HEK293 (cell line): ENCODE measurements around the gene STX4.
"Not testable (repeated sequence)": the region's sequence is repeated elsewhere in the genome, so short reads cannot be mapped to it uniquely, and the experiment has no call there.

Experiments used
- CTCF ChIA-PET: fragments of 350-600 bp; formaldehyde crosslinking; extraction: SDS; loops from one replicate; lab custom pipeline; 2021; ENCODE audit warnings: antibody characterized with exemption; lab: Yijun Ruan, JAX
- POLR2A ChIA-PET: fragments of 300-600 bp; formaldehyde crosslinking; extraction: SDS; loops from one replicate; lab custom pipeline; 2020; ENCODE audit warnings: antibody characterized with exemption, inconsistent platforms; lab: Yijun Ruan, JAX
- H3K27ac ChIP-seq: fragments of 200-500 bp; sonication (Bioruptor generic); 2 replicates; pipeline ENCODE4 v1.5.1; 2014; ENCODE audit warnings: low read depth, low read length, control low read depth, inconsistent platforms; ENCODE audit errors: extremely low read depth
- H3K36me3 ChIP-seq, 2 experiments: fragments of 200-500 bp in 1 of 2; sonication (Bioruptor generic) in 1 of 2; 1 replicate in 1 of 2; 2 replicates in 1 of 2; pipeline ENCODE4 v1.5.1; 2014 to 2017; ENCODE audit warnings: inconsistent platforms in 2 of 2, low read length in 2 of 2; ENCODE audit not compliant: control insufficient read depth in 2 of 2, insufficient read depth in 1 of 2
- H3K4me1 ChIP-seq: fragments of 200-500 bp; sonication (Bioruptor generic); 2 replicates; pipeline ENCODE4 v1.5.1; 2014; ENCODE audit warnings: mild to moderate bottlenecking, low read length, inconsistent platforms; ENCODE audit not compliant: control insufficient read depth, insufficient read depth
- H3K4me3 ChIP-seq: 2 replicates; pipeline ENCODE4 v1.5.1; 2011; ENCODE audit warnings: low read depth, mild to moderate bottlenecking, control low read depth, low read length, moderate library complexity
- H3K9me3 ChIP-seq: fragments of 200-500 bp; sonication (Bioruptor generic); 2 replicates; pipeline ENCODE4 v1.5.1; 2014; ENCODE audit warnings: low read depth, low read length, inconsistent platforms; ENCODE audit not compliant: control insufficient read depth, insufficient read depth
- GLIS2 ChIP-seq: fragments of 450-650 bp; formaldehyde crosslinking; IDR thresholded peaks from 2 replicates; pipeline ENCODE4 v1.5.1; 2016; ENCODE audit warnings: missing biosample characterization, missing genetic modification characterization
- ZIC2 ChIP-seq: fragments of 450-650 bp; formaldehyde crosslinking; IDR thresholded peaks from 2 replicates; pipeline ENCODE4 v1.5.1; 2016; ENCODE audit warnings: missing biosample characterization, missing genetic modification characterization
- ZNF121 ChIP-seq: fragments of 450-650 bp; formaldehyde crosslinking; IDR thresholded peaks from 2 replicates; pipeline ENCODE4 v1.5.1; 2016; ENCODE audit warnings: missing biosample characterization, missing genetic modification characterization
- ZNF335 ChIP-seq: fragments of 450-650 bp; formaldehyde crosslinking; conservative IDR thresholded peaks from 2 replicates; pipeline ENCODE4 v1.5.1; 2016; ENCODE audit warnings: missing biosample characterization, missing genetic modification characterization
- ZNF792 ChIP-seq: fragments of 450-650 bp; formaldehyde crosslinking; IDR thresholded peaks from 2 replicates; pipeline ENCODE4 v1.5.1; 2016; ENCODE audit warnings: missing biosample characterization, missing genetic modification characterization
- TF ChIP-seq, protein P1 (sequence below): fragments of 450-650 bp; formaldehyde crosslinking; IDR thresholded peaks from 2 replicates; pipeline ENCODE4 v1.5.1; 2016; ENCODE audit warnings: missing biosample characterization, missing genetic modification characterization
- TF ChIP-seq, protein P2 (sequence below): fragments of 450-650 bp; IDR thresholded peaks from 2 replicates; pipeline ENCODE4 v1.5.1; 2018; ENCODE audit warnings: missing biosample characterization, missing genetic modification characterization
- TF ChIP-seq, protein P3 (sequence below): fragments of 450-650 bp; formaldehyde crosslinking; IDR thresholded peaks from 2 replicates; pipeline ENCODE4 v1.5.1; 2016; ENCODE audit warnings: missing biosample characterization, missing genetic modification characterization
- TF ChIP-seq, protein P4 (sequence below): fragments of 450-650 bp; formaldehyde crosslinking; IDR thresholded peaks from 2 replicates; pipeline ENCODE4 v1.5.1; 2016; ENCODE audit warnings: missing biosample characterization, missing genetic modification characterization

Gene STX4

GRCh38 chr16:31010585-31011325 lies 22.6 kb upstream of the STX4 start, which contains the start of gene STX1B:
Gene STX1B, minus strand, starts transcription at chr16:31010638. Its CDS starts 242 bp downstream, at chr16:31010396.
- no peak within 1 kb of the TSS for H3K27ac ChIP-seq
- ChIA-PET CTCF (interaction anchor here (0.7 kb wide), 1 partner anchor 11 kb away, joined by 4 read pairs; no protein-coding TSS in a partner anchor), POLR2A (interaction anchor here (0.6 kb wide), 1 partner anchor 424 kb away, joined by 3 read pairs; no protein-coding TSS in a partner anchor)
- H3K4me1 ChIP-seq, result no peaks in the 10 kb centered on the region
- no peak for TF ChIP-seq ZNF792 (tag by site-specific recombination)
- peak; percentile 38; the same call in 1 of the 2 replicates for TF ChIP-seq ZNF335 (tag by site-specific recombination)
- TF ChIP-seq, protein P1, sequence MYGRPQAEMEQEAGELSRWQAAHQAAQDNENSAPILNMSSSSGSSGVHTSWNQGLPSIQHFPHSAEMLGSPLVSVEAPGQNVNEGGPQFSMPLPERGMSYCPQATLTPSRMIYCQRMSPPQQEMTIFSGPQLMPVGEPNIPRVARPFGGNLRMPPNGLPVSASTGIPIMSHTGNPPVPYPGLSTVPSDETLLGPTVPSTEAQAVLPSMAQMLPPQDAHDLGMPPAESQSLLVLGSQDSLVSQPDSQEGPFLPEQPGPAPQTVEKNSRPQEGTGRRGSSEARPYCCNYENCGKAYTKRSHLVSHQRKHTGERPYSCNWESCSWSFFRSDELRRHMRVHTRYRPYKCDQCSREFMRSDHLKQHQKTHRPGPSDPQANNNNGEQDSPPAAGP, result 0 out of 2 replicates have a peak, but pooled peaks have one; percentile 24
- TF ChIP-seq GLIS2 (tag by site-specific recombination), result peak; percentile 34; the same call in 1 of the 2 replicates
- H3K36me3 ChIP-seq, result no peaks in the 10 kb centered on the region
- H3K4me3 ChIP-seq, result no peak within 1 kb of the TSS; the same call in 1 of the 2 replicates
- no peaks in the 10 kb centered on the region for H3K9me3 ChIP-seq

DNA sequence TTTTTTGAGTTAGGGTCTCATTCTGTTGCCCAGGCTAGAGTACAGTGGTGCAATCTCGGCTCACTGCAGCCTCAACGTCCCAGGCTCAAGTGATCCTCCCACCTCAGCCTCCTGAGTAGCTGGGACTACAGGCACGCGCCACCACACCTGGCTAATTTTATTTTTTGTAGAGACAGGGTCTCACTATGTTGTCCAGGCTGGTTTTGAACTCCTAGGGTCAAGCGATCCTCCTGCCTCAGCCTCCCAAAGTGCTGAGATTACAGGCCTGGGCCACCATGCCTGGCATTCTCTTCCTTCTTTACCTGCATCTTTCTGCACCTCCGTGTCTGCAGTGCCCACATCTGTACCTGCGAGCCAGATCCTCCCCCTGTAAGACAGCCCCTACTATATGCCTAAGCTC lies 21.5 kb upstream of the STX4 start:
- not testable (repeated sequence) for H3K27ac ChIP-seq, H3K36me3 ChIP-seq, H3K4me1 ChIP-seq, H3K4me3 ChIP-seq
- CTCF ChIA-PET, result interaction anchor here (1.0 kb wide), 1 partner anchor 14 kb away, joined by 5 read pairs; no protein-coding TSS in a partner anchor
- peak; percentile 81 for TF ChIP-seq ZNF121 (tag by site-specific recombination)
- TF ChIP-seq, all 188 proteins: peak for 1; not testable (repeated sequence) for 187
- POLR2A ChIA-PET, H3K9me3 ChIP-seq: not testable (repeated sequence)

GRCh38 chr16:31013292-31013691 lies 20.1 kb upstream of the STX4 start:
- not testable (repeated sequence) for H3K27ac ChIP-seq, H3K9me3 ChIP-seq, H3K4me3 ChIP-seq, H3K4me1 ChIP-seq, H3K36me3 ChIP-seq
- POLR2A ChIA-PET, result interaction anchor here (0.9 kb wide), 1 partner anchor 9 kb away, joined by 3 read pairs; no protein-coding TSS in a partner anchor
- CTCF ChIA-PET, result interaction anchor here (0.6 kb wide), 1 partner anchor 91 kb away, joined by 3 read pairs; no protein-coding TSS in a partner anchor
- TF ChIP-seq, protein P2, sequence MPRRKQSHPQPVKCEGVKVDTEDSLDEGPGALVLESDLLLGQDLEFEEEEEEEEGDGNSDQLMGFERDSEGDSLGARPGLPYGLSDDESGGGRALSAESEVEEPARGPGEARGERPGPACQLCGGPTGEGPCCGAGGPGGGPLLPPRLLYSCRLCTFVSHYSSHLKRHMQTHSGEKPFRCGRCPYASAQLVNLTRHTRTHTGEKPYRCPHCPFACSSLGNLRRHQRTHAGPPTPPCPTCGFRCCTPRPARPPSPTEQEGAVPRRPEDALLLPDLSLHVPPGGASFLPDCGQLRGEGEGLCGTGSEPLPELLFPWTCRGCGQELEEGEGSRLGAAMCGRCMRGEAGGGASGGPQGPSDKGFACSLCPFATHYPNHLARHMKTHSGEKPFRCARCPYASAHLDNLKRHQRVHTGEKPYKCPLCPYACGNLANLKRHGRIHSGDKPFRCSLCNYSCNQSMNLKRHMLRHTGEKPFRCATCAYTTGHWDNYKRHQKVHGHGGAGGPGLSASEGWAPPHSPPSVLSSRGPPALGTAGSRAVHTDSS (tag by site-specific recombination), result peak; percentile 90
- TF ChIP-seq, all 188 proteins: peak for 1; not testable (repeated sequence) for 187

- no peaks in the 10 kb centered on the region for H3K9me3 ChIP-seq
- no peaks in the 10 kb centered on the region for H3K36me3 ChIP-seq
- H3K4me3 ChIP-seq, result no peak overlapping the region
- ChIA-PET POLR2A (interaction anchor here (1.0 kb wide), 1 partner anchor 40 kb away, joined by 3 read pairs; no protein-coding TSS in a partner anchor), CTCF (interaction anchor here (0.6 to 1.4 kb wide), 8 partner anchors 10 to 286 kb away, joined by 3 to 6 read pairs (median 4); no protein-coding TSS in a partner anchor)
- H3K4me1 ChIP-seq, result no peaks in the 10 kb centered on the region
- no peak for TF ChIP-seq ZIC2
- TF ChIP-seq, protein P3, sequence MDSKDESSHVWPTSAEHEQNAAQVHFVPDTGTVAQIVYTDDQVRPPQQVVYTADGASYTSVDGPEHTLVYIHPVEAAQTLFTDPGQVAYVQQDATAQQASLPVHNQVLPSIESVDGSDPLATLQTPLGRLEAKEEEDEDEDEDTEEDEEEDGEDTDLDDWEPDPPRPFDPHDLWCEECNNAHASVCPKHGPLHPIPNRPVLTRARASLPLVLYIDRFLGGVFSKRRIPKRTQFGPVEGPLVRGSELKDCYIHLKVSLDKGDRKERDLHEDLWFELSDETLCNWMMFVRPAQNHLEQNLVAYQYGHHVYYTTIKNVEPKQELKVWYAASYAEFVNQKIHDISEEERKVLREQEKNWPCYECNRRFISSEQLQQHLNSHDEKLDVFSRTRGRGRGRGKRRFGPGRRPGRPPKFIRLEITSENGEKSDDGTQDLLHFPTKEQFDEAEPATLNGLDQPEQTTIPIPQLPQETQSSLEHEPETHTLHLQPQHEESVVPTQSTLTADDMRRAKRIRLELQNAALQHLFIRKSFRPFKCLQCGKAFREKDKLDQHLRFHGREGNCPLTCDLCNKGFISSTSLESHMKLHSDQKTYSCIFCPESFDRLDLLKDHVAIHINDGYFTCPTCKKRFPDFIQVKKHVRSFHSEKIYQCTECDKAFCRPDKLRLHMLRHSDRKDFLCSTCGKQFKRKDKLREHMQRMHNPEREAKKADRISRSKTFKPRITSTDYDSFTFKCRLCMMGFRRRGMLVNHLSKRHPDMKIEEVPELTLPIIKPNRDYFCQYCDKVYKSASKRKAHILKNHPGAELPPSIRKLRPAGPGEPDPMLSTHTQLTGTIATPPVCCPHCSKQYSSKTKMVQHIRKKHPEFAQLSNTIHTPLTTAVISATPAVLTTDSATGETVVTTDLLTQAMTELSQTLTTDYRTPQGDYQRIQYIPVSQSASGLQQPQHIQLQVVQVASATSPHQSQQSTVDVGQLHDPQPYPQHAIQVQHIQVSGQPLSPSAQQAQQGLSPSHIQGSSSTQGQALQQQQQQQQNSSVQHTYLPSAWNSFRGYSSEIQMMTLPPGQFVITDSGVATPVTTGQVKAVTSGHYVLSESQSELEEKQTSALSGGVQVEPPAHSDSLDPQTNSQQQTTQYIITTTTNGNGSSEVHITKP, result 0 out of 2 replicates have a peak, but pooled peaks have one; percentile 9
- TF ChIP-seq, protein P4, sequence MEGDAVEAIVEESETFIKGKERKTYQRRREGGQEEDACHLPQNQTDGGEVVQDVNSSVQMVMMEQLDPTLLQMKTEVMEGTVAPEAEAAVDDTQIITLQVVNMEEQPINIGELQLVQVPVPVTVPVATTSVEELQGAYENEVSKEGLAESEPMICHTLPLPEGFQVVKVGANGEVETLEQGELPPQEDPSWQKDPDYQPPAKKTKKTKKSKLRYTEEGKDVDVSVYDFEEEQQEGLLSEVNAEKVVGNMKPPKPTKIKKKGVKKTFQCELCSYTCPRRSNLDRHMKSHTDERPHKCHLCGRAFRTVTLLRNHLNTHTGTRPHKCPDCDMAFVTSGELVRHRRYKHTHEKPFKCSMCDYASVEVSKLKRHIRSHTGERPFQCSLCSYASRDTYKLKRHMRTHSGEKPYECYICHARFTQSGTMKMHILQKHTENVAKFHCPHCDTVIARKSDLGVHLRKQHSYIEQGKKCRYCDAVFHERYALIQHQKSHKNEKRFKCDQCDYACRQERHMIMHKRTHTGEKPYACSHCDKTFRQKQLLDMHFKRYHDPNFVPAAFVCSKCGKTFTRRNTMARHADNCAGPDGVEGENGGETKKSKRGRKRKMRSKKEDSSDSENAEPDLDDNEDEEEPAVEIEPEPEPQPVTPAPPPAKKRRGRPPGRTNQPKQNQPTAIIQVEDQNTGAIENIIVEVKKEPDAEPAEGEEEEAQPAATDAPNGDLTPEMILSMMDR, result peak; percentile 79
- H3K27ac ChIP-seq, result no peak overlapping the region
These were observed 17.3 kb upstream of the STX4 start for GRCh38 chr16:31016018-31016417.

DNA sequence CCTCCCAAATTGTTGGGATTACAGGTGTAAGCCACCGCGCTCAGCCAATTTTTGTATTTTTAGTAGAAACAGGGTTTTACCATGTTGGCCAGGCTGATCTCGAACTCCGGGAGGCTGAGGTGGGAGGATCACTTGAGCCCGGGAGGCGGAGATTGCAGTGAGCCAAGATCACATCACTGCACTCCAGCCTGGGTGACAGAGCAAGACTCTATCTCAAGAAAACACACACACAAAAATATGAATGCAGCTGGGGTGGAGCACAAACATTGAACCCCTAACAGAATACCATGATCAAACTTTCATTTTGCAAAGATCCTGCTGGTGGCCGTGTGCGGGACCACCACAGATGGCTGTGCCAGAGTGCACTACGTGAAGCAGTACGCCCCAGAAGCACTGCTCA lies 15.6 kb upstream of the STX4 start:
- CTCF ChIA-PET, POLR2A ChIA-PET, H3K4me1 ChIP-seq: not testable (repeated sequence)

More for the DNA sequence above, 15.6 kb upstream of the STX4 start:
- H3K4me3 ChIP-seq, H3K9me3 ChIP-seq, H3K27ac ChIP-seq, H3K36me3 ChIP-seq: not testable (repeated sequence)
